SK-N-SH (cell line): Measurements from ENCODE around the gene GARIN6.

Experiments
- EP300 ChIP-seq, 2 experiments: IDR thresholded peaks; 2 replicates each; pipeline versions ENCODE4 v1.4.0 to v1.6.1; 2012; ENCODE audit warnings: borderline replicate concordance in 1 of 2, low read depth in 1 of 2, low read length in 1 of 2
- EZH2phosphoT487 ChIP-seq: fragments of 200-600 bp; sonication (generic); IDR thresholded peaks from 2 replicates; pipeline ENCODE4 v1.6.1; 2017; ENCODE audit warnings: low read depth, mixed run types, mild to moderate bottlenecking, antibody characterized with exemption, moderate library complexity, borderline replicate concordance
- FOXM1 ChIP-seq: IDR thresholded peaks from 2 replicates; pipeline ENCODE4 v1.4.0; 2012; ENCODE audit warnings: low read depth, mild to moderate bottlenecking
- MEF2A ChIP-seq: IDR thresholded peaks from 2 replicates; pipeline ENCODE4 v1.4.0; 2012; ENCODE audit warnings: low read depth, borderline replicate concordance
- NRF1 ChIP-seq: IDR thresholded peaks from 2 replicates; pipeline ENCODE4 v1.6.1; 2012; ENCODE audit warnings: low read depth, mild to moderate bottlenecking, low read length
- RAD21 ChIP-seq: IDR thresholded peaks from 2 replicates; pipeline ENCODE4 v1.6.1; 2012; ENCODE audit warnings: mild to moderate bottlenecking, low read length
- SMC3 ChIP-seq: IDR thresholded peaks from 2 replicates; pipeline ENCODE4 v1.6.1; 2012; ENCODE audit warnings: low read depth, low read length, improper control_type of control experiment
- YY1 ChIP-seq: IDR thresholded peaks from 2 replicates; pipeline ENCODE4 v1.4.0; 2012; ENCODE audit warnings: low read depth, mild to moderate bottlenecking
- TF ChIP-seq, protein P1 (sequence below): fragments of 200-600 bp; sonication (generic); IDR thresholded peaks from 2 replicates; pipeline ENCODE4 v1.6.1; 2017; ENCODE audit warnings: antibody characterized with exemption, mild to moderate bottlenecking, moderate library complexity
- TF ChIP-seq, protein P2 (sequence below): fragments of 150-350 bp; IDR thresholded peaks from 2 replicates; pipeline ENCODE4 v1.6.1; 2017; ENCODE audit warnings: antibody characterized with exemption, low read length, low read depth, borderline replicate concordance
- TF ChIP-seq, protein P3 (sequence below): IDR thresholded peaks from 2 replicates; pipeline ENCODE4 v1.4.0; 2012; ENCODE audit warnings: low read depth, borderline replicate concordance
- TF ChIP-seq, protein P4 (sequence below): IDR thresholded peaks from 2 replicates; pipeline ENCODE4 v1.4.0; 2012; ENCODE audit warnings: low read depth

DNA sequence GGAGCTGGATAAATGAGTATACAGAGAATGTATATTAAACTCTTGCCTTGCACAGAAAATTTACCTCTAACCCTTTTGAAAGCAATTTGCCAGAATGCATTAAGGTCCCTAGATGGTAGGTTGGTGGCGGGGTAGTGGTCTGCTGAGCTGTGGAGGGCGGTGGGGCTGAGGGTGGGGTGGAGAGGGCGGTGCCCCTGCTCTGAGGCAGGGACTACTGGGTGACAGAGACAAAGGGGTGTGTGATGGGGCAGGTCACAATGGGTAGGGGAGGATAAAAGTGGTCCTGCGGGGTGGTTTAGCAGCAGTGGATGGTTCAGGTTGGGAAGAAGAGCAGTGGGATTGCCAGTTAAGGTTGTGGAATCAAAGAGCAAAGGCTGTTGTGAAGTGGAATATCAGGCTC lies at the start of gene GARIN6:
- TF ChIP-seq EP300 (IDR thresholded peaks at IDR 0.05; ENCODE audit: borderline replicate concordance in 1 of 2, low read depth in 1 of 2, low read length in 1 of 2) (no peak), YY1 (no peak), NRF1 (no peak), SMC3 (no peak), EZH2phosphoT487 (no peak), FOXM1 (no peak), RAD21 (no peak), MEF2A (no peak)
- TF ChIP-seq, protein P1, sequence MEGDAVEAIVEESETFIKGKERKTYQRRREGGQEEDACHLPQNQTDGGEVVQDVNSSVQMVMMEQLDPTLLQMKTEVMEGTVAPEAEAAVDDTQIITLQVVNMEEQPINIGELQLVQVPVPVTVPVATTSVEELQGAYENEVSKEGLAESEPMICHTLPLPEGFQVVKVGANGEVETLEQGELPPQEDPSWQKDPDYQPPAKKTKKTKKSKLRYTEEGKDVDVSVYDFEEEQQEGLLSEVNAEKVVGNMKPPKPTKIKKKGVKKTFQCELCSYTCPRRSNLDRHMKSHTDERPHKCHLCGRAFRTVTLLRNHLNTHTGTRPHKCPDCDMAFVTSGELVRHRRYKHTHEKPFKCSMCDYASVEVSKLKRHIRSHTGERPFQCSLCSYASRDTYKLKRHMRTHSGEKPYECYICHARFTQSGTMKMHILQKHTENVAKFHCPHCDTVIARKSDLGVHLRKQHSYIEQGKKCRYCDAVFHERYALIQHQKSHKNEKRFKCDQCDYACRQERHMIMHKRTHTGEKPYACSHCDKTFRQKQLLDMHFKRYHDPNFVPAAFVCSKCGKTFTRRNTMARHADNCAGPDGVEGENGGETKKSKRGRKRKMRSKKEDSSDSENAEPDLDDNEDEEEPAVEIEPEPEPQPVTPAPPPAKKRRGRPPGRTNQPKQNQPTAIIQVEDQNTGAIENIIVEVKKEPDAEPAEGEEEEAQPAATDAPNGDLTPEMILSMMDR, result no peak
- TF ChIP-seq, protein P2, sequence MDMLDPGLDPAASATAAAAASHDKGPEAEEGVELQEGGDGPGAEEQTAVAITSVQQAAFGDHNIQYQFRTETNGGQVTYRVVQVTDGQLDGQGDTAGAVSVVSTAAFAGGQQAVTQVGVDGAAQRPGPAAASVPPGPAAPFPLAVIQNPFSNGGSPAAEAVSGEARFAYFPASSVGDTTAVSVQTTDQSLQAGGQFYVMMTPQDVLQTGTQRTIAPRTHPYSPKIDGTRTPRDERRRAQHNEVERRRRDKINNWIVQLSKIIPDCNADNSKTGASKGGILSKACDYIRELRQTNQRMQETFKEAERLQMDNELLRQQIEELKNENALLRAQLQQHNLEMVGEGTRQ, result no peak
- TF ChIP-seq, protein P3, sequence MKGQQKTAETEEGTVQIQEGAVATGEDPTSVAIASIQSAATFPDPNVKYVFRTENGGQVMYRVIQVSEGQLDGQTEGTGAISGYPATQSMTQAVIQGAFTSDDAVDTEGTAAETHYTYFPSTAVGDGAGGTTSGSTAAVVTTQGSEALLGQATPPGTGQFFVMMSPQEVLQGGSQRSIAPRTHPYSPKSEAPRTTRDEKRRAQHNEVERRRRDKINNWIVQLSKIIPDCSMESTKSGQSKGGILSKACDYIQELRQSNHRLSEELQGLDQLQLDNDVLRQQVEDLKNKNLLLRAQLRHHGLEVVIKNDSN, result no peak
- TF ChIP-seq, protein P4, sequence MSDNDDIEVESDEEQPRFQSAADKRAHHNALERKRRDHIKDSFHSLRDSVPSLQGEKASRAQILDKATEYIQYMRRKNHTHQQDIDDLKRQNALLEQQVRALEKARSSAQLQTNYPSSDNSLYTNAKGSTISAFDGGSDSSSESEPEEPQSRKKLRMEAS, result no peak
